ENCODE data around the gene LRRC75A.
"Not testable (repeated sequence)": the region's sequence is repeated elsewhere in the genome, so short reads cannot be mapped to it uniquely, and the experiment has no call there.

Gene LRRC75A

GRCh38 chr17:16491703-16492612 is at the start of gene LRRC75A:
TSS of gene LRRC75A (minus strand) at chr17:16492193. CDS start at chr17:16491990, 203 bp downstream.
- no peak for DNase-seq (ENCODE audit: low read depth)
- TF ChIP-seq, protein P1, sequence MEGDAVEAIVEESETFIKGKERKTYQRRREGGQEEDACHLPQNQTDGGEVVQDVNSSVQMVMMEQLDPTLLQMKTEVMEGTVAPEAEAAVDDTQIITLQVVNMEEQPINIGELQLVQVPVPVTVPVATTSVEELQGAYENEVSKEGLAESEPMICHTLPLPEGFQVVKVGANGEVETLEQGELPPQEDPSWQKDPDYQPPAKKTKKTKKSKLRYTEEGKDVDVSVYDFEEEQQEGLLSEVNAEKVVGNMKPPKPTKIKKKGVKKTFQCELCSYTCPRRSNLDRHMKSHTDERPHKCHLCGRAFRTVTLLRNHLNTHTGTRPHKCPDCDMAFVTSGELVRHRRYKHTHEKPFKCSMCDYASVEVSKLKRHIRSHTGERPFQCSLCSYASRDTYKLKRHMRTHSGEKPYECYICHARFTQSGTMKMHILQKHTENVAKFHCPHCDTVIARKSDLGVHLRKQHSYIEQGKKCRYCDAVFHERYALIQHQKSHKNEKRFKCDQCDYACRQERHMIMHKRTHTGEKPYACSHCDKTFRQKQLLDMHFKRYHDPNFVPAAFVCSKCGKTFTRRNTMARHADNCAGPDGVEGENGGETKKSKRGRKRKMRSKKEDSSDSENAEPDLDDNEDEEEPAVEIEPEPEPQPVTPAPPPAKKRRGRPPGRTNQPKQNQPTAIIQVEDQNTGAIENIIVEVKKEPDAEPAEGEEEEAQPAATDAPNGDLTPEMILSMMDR (IDR thresholded peaks at IDR 0.05; ENCODE audit: low read length, missing control alignments) = no peak
- H3K4me3 ChIP-seq (replicated peaks; ENCODE audit: low read depth, low read length) = peak within 1 kb of the TSS; percentile 28

DNA sequence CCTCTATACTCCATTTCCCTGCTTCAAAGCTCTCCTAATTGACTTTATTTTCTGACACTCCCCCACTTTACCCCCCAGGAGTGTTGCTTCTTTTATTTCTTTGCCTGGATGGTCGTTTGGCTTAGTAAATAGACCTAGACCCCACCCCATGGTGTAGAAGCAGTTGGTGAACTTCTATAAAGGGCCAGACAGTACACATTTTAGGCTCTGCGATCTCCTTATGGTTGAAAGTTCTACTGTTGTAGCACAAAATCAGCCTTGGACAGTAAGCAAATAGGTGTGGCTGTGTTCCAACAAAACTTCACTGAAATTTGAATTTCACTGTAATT is 45.1 kb upstream of the LRRC75A start:
- TF ChIP-seq, protein P1 (IDR thresholded peaks at IDR 0.05; ENCODE audit: low read length, missing control alignments) = no peak
- no peak overlapping the region for H3K4me3 ChIP-seq (replicated peaks; ENCODE audit: low read depth, low read length)
- DNase-seq (ENCODE audit: low read depth) = no peak

GRCh38 chr17:16534236-16534635 is 42.2 kb upstream of the LRRC75A start:
- H3K4me3 ChIP-seq (replicated peaks; ENCODE audit: low read depth, low read length) = no peak overlapping the region
- no peak for DNase-seq (ENCODE audit: low read depth)
- TF ChIP-seq, protein P1 (IDR thresholded peaks at IDR 0.05; ENCODE audit: low read length, missing control alignments) = no peak

- H3K4me3 ChIP-seq (replicated peaks; ENCODE audit: low read depth, low read length) = no peak overlapping the region
- TF ChIP-seq, protein P1 (IDR thresholded peaks at IDR 0.05; ENCODE audit: low read length, missing control alignments) = no peak
- DNase-seq (ENCODE audit: low read depth) = no peak
Measured at GRCh38 chr17:16529906-16530305, 37.9 kb upstream of the LRRC75A start.

DNA sequence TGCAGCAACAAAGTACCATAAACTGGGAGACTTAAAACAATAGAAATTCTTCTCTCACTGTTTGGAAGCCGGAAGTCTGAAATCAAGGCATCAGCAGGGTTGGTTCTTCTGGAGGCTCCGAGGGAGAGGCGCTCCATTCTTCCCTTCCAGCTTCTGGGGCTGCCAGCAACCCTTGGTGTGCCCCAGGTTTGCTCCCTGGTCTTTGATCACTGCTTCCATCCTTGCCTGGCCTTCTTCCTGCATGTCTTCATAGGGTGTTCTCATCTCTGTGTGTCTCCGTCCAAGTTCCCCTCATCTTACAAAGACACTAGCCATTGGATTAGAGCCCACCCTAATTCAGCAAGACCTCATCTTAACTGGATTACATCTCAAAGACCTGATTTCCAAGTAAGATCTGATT is 35.3 kb upstream of the LRRC75A start:
- no peak overlapping the region for H3K4me3 ChIP-seq (replicated peaks; ENCODE audit: low read depth, low read length)
- TF ChIP-seq, protein P1 (IDR thresholded peaks at IDR 0.05; ENCODE audit: low read length, missing control alignments) = no peak
- DNase-seq (ENCODE audit: low read depth) = no peak

- H3K4me3 ChIP-seq (replicated peaks; ENCODE audit: low read depth, low read length); DNase-seq (ENCODE audit: low read depth): not testable (repeated sequence)
- TF ChIP-seq, protein P1 (IDR thresholded peaks at IDR 0.05; ENCODE audit: low read length, missing control alignments) = peak; percentile 16
Measured at GRCh38 chr17:16525556-16525955, 33.6 kb upstream of the LRRC75A start.
